IPS-18a (cell line): Measurements from ENCODE around the gene KIAA0513.

Experiments
- H3K27ac ChIP-seq: one replicate; pipeline ENCODE4 v1.5.1; 2013; ENCODE audit warnings: low read length
- H3K27me3 ChIP-seq: one replicate; pipeline ENCODE4 v1.6.1; 2013; ENCODE audit warnings: mild to moderate bottlenecking, low read length; ENCODE audit not compliant: control insufficient read depth, insufficient read depth
- H3K36me3 ChIP-seq: one replicate; pipeline ENCODE4 v1.6.1; 2013; ENCODE audit warnings: low read depth, low read length; ENCODE audit not compliant: control insufficient read depth
- H3K4me1 ChIP-seq: one replicate; pipeline ENCODE4 v1.6.1; 2013; ENCODE audit warnings: low read depth, low read length; ENCODE audit not compliant: control insufficient read depth
- H3K4me3 ChIP-seq: one replicate; pipeline ENCODE4 v1.5.1; 2013; ENCODE audit warnings: low read length
- H3K9ac ChIP-seq: one replicate; pipeline ENCODE4 v1.6.1; 2013; ENCODE audit warnings: mild to moderate bottlenecking, low read length, moderate library complexity
- H3K9me3 ChIP-seq: one replicate; pipeline ENCODE4 v1.6.1; 2013; ENCODE audit warnings: low read depth, low read length; ENCODE audit not compliant: control insufficient read depth

Gene KIAA0513

GRCh38 chr16:85088570-85089199 lies 61.1 kb downstream of the KIAA0513 start:
- Histone ChIP-seq H3K9me3 (no peaks in the 10 kb centered on the region), H3K27ac (no peak overlapping the region)

GRCh38 chr16:85089525-85089924 lies 61.9 kb downstream of the KIAA0513 start:
- H3K27me3 ChIP-seq, result peaks cover 17% of the 10 kb centered on the region
- H3K27ac ChIP-seq, result no peak overlapping the region
- H3K9me3 ChIP-seq, result no peaks in the 10 kb centered on the region
- no peak overlapping the region for H3K4me3 ChIP-seq
- H3K4me1 ChIP-seq, result peaks cover 5% of the 10 kb centered on the region
- H3K9ac ChIP-seq, result no peak overlapping the region
- no peaks in the 10 kb centered on the region for H3K36me3 ChIP-seq

More at GRCh38 chr16:85088570-85089199, 61.1 kb downstream of the KIAA0513 start:
- H3K27me3 ChIP-seq, result peaks cover 21% of the 10 kb centered on the region
- H3K4me3 ChIP-seq, result no peak overlapping the region
- peaks cover 9% of the 10 kb centered on the region for H3K4me1 ChIP-seq
- H3K36me3 ChIP-seq, result no peaks in the 10 kb centered on the region
- H3K9ac ChIP-seq, result no peak overlapping the region

- Histone ChIP-seq H3K27ac (no peak overlapping the region), H3K4me3 (no peak overlapping the region), H3K27me3 (peaks cover 11% of the 10 kb centered on the region), H3K9me3 (no peaks in the 10 kb centered on the region), H3K36me3 (no peaks in the 10 kb centered on the region), H3K9ac (no peak overlapping the region), H3K4me1 (peaks cover 1% of the 10 kb centered on the region)
These were observed 62.6 kb downstream of the KIAA0513 start for GRCh38 chr16:85090181-85090580.

- H3K9ac ChIP-seq, result no peak overlapping the region
- H3K36me3 ChIP-seq, result no peaks in the 10 kb centered on the region
- no peak overlapping the region for H3K4me3 ChIP-seq
- no peak overlapping the region for H3K27ac ChIP-seq
- peaks cover 3% of the 10 kb centered on the region for H3K27me3 ChIP-seq
- H3K4me1 ChIP-seq, result no peaks in the 10 kb centered on the region
- H3K9me3 ChIP-seq, result no peaks in the 10 kb centered on the region
These were observed 63.4 kb downstream of the KIAA0513 start for GRCh38 chr16:85090873-85091521.

- Histone ChIP-seq H3K4me1 (no peaks in the 10 kb centered on the region), H3K4me3 (no peak overlapping the region), H3K36me3 (no peaks in the 10 kb centered on the region), H3K9me3 (no peaks in the 10 kb centered on the region), H3K27ac (no peak overlapping the region), H3K9ac (no peak overlapping the region), H3K27me3 (no peaks in the 10 kb centered on the region)
These were observed 63.9 kb downstream of the KIAA0513 start for GRCh38 chr16:85091522-85091910.

GRCh38 chr16:85092309-85092708 lies 64.7 kb downstream of the KIAA0513 start:
- Histone ChIP-seq H3K36me3 (no peaks in the 10 kb centered on the region), H3K4me1 (no peaks in the 10 kb centered on the region), H3K27me3 (no peaks in the 10 kb centered on the region), H3K4me3 (no peak overlapping the region), H3K9me3 (no peaks in the 10 kb centered on the region), H3K9ac (no peak overlapping the region), H3K27ac (no peak overlapping the region)

GRCh38 chr16:85092851-85093250 lies 65.3 kb downstream of the KIAA0513 start:
- H3K4me3 ChIP-seq, result no peak overlapping the region
- no peaks in the 10 kb centered on the region for H3K4me1 ChIP-seq
- no peak overlapping the region for H3K27ac ChIP-seq
- H3K9ac ChIP-seq, result no peak overlapping the region
- no peaks in the 10 kb centered on the region for H3K36me3 ChIP-seq
- H3K27me3 ChIP-seq, result no peaks in the 10 kb centered on the region
- H3K9me3 ChIP-seq, result no peaks in the 10 kb centered on the region

GRCh38 chr16:85093705-85094104 lies 66.1 kb downstream of the KIAA0513 start:
- H3K9me3 ChIP-seq, result no peaks in the 10 kb centered on the region
- no peaks in the 10 kb centered on the region for H3K36me3 ChIP-seq
- H3K4me3 ChIP-seq, result no peak overlapping the region
- H3K27me3 ChIP-seq, result no peaks in the 10 kb centered on the region
- H3K27ac ChIP-seq, result no peak overlapping the region
- H3K9ac ChIP-seq, result no peak overlapping the region
- H3K4me1 ChIP-seq, result no peaks in the 10 kb centered on the region

GRCh38 chr16:85094176-85094805 lies 66.7 kb downstream of the KIAA0513 start:
- Histone ChIP-seq H3K9ac (no peak overlapping the region), H3K4me1 (no peaks in the 10 kb centered on the region), H3K27ac (no peak overlapping the region)

GRCh38 chr16:85094812-85095211 lies 67.2 kb downstream of the KIAA0513 start:
- Histone ChIP-seq H3K4me3 (no peak overlapping the region), H3K27me3 (no peaks in the 10 kb centered on the region), H3K4me1 (no peaks in the 10 kb centered on the region), H3K9me3 (no peaks in the 10 kb centered on the region), H3K9ac (no peak overlapping the region), H3K36me3 (no peaks in the 10 kb centered on the region), H3K27ac (no peak overlapping the region)

More at GRCh38 chr16:85094176-85094805, 66.7 kb downstream of the KIAA0513 start:
- Histone ChIP-seq H3K36me3 (no peaks in the 10 kb centered on the region), H3K27me3 (no peaks in the 10 kb centered on the region), H3K9me3 (no peaks in the 10 kb centered on the region), H3K4me3 (no peak overlapping the region)

GRCh38 chr16:85096921-85097320 lies 69.3 kb downstream of the KIAA0513 start:
- no peak overlapping the region for H3K27ac ChIP-seq
- no peak overlapping the region for H3K9ac ChIP-seq
- H3K36me3 ChIP-seq, result no peaks in the 10 kb centered on the region
- H3K4me3 ChIP-seq, result no peak overlapping the region
- no peaks in the 10 kb centered on the region for H3K9me3 ChIP-seq
- no peaks in the 10 kb centered on the region for H3K27me3 ChIP-seq
- H3K4me1 ChIP-seq, result no peaks in the 10 kb centered on the region

- Histone ChIP-seq H3K9ac (no peak overlapping the region), H3K36me3 (no peaks in the 10 kb centered on the region), H3K4me3 (no peak overlapping the region), H3K9me3 (no peaks in the 10 kb centered on the region), H3K27ac (no peak overlapping the region), H3K27me3 (no peaks in the 10 kb centered on the region), H3K4me1 (no peaks in the 10 kb centered on the region)
These were observed 71.0 kb downstream of the KIAA0513 start for GRCh38 chr16:85098565-85098964.
